Activated naive CD4-positive, alpha-beta T cell treated with anti-CD3 and anti-CD28 coated beads, Interleukin-2, amount 50 U/mL, for 16 hours (primary cell): ENCODE results near the gene ANO3.

Experiments used
- DNase-seq: peaks from one replicate; pipeline ENCODE4 v3.0.0-alpha.2; 2020

Gene ANO3

GRCh38 chr11:26649884-26650283, 318.0 kb downstream of the ANO3 start:
- DNase-seq: no peak

- DNase-seq: no peak
Observed at GRCh38 chr11:26651916-26652315, 320.0 kb downstream of the ANO3 start.

- no peak for DNase-seq
Observed at GRCh38 chr11:26655287-26655686, 323.4 kb downstream of the ANO3 start.

GRCh38 chr11:26662916-26663315, 331.0 kb downstream of the ANO3 start:
- DNase-seq: no peak

GRCh38 chr11:26665036-26665435, 333.1 kb downstream of the ANO3 start:
- DNase-seq: no peak

GRCh38 chr11:26665946-26666345, 334.0 kb downstream of the ANO3 start:
- no peak for DNase-seq

GRCh38 chr11:26675233-26675928, 343.5 kb downstream of the ANO3 start:
- no peak for DNase-seq

GRCh38 chr11:26676641-26677040, 344.7 kb downstream of the ANO3 start:
- DNase-seq: no peak

GRCh38 chr11:26677566-26677965, 345.6 kb downstream of the ANO3 start:
- DNase-seq: no peak

- DNase-seq: no peak
Observed at GRCh38 chr11:26687351-26687750, 355.4 kb downstream of the ANO3 start.

- no peak for DNase-seq
Observed at GRCh38 chr11:26688701-26689100, 356.8 kb downstream of the ANO3 start.

GRCh38 chr11:26696330-26696729, 364.4 kb downstream of the ANO3 start:
- DNase-seq: no peak

GRCh38 chr11:26698224-26698623, 366.3 kb downstream of the ANO3 start:
- no peak for DNase-seq

GRCh38 chr11:26700574-26701235, 368.8 kb downstream of the ANO3 start:
- DNase-seq: no peak

- no peak for DNase-seq
Observed at GRCh38 chr11:26702406-26702805, 370.5 kb downstream of the ANO3 start.

- DNase-seq: no peak
Observed at GRCh38 chr11:26703411-26704191, 371.7 kb downstream of the ANO3 start.

- DNase-seq: no peak
Observed at GRCh38 chr11:26704249-26704648, 372.3 kb downstream of the ANO3 start.

- DNase-seq: no peak
Observed at GRCh38 chr11:26706181-26706580, 374.3 kb downstream of the ANO3 start.

GRCh38 chr11:26708736-26709456, 377.0 kb downstream of the ANO3 start:
- no peak for DNase-seq

GRCh38 chr11:26710489-26710888, 378.6 kb downstream of the ANO3 start:
- no peak for DNase-seq

- DNase-seq: no peak
Observed at GRCh38 chr11:26712497-26712896, 380.6 kb downstream of the ANO3 start.
